K562 (cell line): Measurements from ENCODE around the gene INTS2.
"Not testable (repeated sequence)": the region's sequence is repeated elsewhere in the genome, so short reads cannot be mapped to it uniquely, and the experiment has no call there.

Source experiments
- ARID4B ChIP-seq: sonication (generic); formaldehyde crosslinking; IDR thresholded peaks from 2 replicates; pipeline ENCODE4 v1.8.0; 2022; ENCODE audit warnings: mild to moderate bottlenecking, missing genetic modification reagents
- CTCF ChIP-seq, 3 experiments: IDR thresholded peaks in 2 of 3; conservative IDR thresholded peaks in 1 of 3; 2 replicates each; pipeline ENCODE4 v1.5.1; 2011 to 2012; ENCODE audit warnings: low read length in 3 of 3, mild to moderate bottlenecking in 3 of 3, control low read depth in 2 of 3, improper control_type of control experiment in 1 of 3, inconsistent platforms in 1 of 3, low read depth in 1 of 3, mixed read lengths in 1 of 3, moderate library complexity in 1 of 3; ENCODE audit not compliant: insufficient read depth in 2 of 3
- E2F1 ChIP-seq: sonication (generic); formaldehyde crosslinking; IDR thresholded peaks from 2 replicates; pipeline ENCODE4 v1.8.1; 2023; ENCODE audit warnings: mild to moderate bottlenecking, missing genetic modification reagents, moderate library complexity
- ELF1 ChIP-seq: fragments of 200-800 bp; sonication (Bioruptor generic); IDR thresholded peaks from 2 replicates; pipeline ENCODE4 v1.6.1; 2016; ENCODE audit warnings: missing genetic modification characterization, missing compliant biosample characterization
- ESRRA ChIP-seq: fragments of 450-650 bp; IDR thresholded peaks from 2 replicates; pipeline ENCODE4 v1.6.1; 2014; ENCODE audit warnings: low read depth, mild to moderate bottlenecking, moderate library complexity, borderline replicate concordance
- HMBOX1 ChIP-seq: sonication (generic); IDR thresholded peaks from 2 replicates; pipeline ENCODE4 v1.6.1; 2016
- POLR2AphosphoS5 ChIP-seq: IDR thresholded peaks from 2 replicates; pipeline ENCODE4 v1.6.1; 2011; ENCODE audit warnings: mild to moderate bottlenecking, low read depth, low read length, moderate library complexity; ENCODE audit not compliant: control insufficient read depth, insufficient read depth
- STAT5B ChIP-seq: fragments of 250-450 bp; sonication (Bioruptor Pico); IDR thresholded peaks from 2 replicates; pipeline ENCODE4 v1.8.0; 2021; ENCODE audit warnings: mild to moderate bottlenecking, inconsistent platforms
- TAF1 ChIP-seq: IDR thresholded peaks from 2 replicates; pipeline ENCODE4 v1.6.1; 2011; ENCODE audit warnings: mild to moderate bottlenecking, low read length, moderate library complexity; ENCODE audit not compliant: insufficient read depth, control insufficient read depth, severe bottlenecking; ENCODE audit errors: extremely low read depth
- ZNF175 ChIP-seq: fragments of 200-800 bp; sonication (Bioruptor generic); IDR thresholded peaks from 2 replicates; pipeline ENCODE4 v1.6.1; 2016; ENCODE audit warnings: low read depth, mild to moderate bottlenecking, missing genetic modification characterization, missing compliant biosample characterization
- ZNF324 ChIP-seq: fragments of 250-450 bp; sonication (Bioruptor Pico); IDR thresholded peaks from 2 replicates; pipeline ENCODE4 v1.4.0; 2020; ENCODE audit warnings: mild to moderate bottlenecking
- ZNF354B ChIP-seq: fragments of 250-450 bp; sonication (Bioruptor Pico); IDR thresholded peaks from 2 replicates; pipeline ENCODE4 v1.4.0; 2020

GRCh38 chr17:61826866-61827265 lies 100.9 kb downstream of the INTS2 start:
- TF ChIP-seq CTCF (IDR thresholded peaks at IDR 0.05 in 2 of 3, conservative IDR thresholded peaks at IDR 0.05 in 1 of 3; ENCODE audit: insufficient read depth in 2 of 3, low read depth in 1 of 3, low read length in 3 of 3); ESRRA; TAF1; POLR2AphosphoS5; ZNF354B (CRISPR knock-in tag); ZNF175 (CRISPR knock-in tag); STAT5B (CRISPR knock-in tag); E2F1 (CRISPR knock-in tag); ELF1; HMBOX1; ARID4B (CRISPR knock-in tag); ZNF324: not testable (repeated sequence)
